ENCODE measurements around the gene MAP7.
"Not testable (repeated sequence)": the region's sequence is repeated elsewhere in the genome, so short reads cannot be mapped to it uniquely, and the experiment has no call there.

Gene MAP7

GRCh38 chr6:136501514-136501913, 48.7 kb downstream of the MAP7 start:
- DNase-seq: no peak

DNA sequence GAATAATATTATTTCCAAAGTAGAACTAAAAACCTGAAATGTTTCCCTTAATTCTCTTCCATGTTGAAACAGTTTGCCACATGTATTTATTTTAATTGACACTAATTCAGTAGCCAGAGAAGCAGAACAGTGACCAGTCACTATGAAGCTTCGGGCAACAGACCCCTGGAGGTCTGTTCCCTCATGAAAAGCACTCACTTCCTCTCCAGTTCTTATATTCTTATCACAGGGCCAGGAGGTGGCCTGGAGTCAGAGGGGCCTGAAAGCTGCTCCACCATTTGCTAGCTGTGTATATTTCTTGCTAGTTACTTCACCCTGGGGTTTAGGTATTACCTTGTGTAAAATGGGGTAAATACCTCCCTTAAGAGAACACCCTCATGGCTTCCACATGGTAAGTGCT, 49.1 kb downstream of the MAP7 start:
- DNase-seq: no peak

DNA sequence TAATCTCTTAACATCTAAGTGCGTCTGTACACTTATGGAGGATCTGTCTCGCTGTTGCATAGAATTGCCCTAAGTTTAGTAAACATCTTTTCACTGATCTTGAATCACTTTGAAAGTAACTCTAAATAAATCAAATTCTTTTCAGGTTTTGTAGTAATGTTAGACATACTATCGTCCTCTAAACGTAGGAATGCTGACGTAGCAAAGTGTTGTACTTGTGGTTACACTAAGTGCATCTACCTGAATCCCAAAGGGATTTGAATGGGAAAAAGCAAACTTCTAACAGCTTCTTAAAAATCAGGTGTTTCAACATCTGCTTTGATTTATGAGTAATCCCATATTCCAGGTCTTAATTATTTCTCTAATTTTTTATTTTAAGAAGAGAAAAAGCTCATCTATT, 49.8 kb downstream of the MAP7 start:
- DNase-seq: no peak

GRCh38 chr6:136499370-136499769, 50.9 kb downstream of the MAP7 start:
- DNase-seq: no peak

DNA sequence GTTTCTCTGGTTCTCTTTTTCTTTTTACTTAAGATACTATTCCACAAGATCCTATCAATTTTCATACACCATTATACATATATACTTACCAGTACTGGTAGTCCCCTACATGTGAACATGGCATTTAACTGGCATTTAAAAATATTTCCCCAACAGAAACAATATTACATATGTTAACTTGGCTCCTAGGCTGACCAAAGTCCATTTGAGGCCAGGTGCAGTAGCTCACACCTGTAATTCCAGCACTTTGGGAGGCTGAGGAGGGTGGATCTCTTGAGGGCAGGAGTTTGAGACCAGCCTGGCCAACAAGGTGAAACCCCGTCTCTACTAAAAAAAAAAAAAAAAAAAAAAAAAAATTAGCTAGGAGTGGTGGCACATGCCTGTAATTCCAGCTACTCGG, 53.8 kb downstream of the MAP7 start:
- not testable (repeated sequence) for DNase-seq

DNA sequence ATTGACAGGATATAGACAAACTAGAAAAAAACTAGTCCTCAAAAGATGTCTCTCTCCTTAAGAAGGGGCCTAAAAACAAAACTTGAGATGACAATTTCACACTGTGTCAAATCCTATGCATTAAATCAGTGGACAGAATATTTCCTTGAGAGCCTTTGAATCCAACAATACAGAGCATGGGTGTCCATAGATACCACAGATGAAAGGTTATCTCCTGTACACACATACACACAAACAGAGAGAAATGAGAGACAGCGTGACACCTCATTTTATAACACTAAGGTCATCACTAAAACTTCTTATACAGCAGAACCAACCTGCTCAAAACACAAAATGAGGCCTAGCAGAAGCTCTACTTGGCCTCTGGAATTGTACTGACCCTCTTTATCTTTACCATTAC, 55.5 kb downstream of the MAP7 start:
- no peak for DNase-seq

DNA sequence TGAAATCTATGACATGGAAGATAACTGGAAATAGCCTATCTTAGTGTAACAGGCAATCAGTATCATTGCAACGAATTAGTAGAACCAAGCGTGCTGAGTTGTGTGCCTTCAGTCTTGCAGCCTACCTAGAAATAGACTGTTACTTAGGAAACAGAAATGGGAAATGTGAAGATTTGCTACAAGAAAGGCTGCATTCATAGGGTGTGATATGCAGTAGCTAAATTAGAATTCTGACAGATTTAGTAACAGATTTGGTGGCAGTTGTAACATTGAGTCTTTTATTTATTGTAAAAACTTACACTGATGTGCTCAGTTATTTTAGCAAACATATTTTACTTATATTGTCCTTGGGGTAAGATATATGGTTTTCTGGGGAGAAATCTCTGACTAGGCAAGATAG, 56.2 kb downstream of the MAP7 start:
- no peak for DNase-seq

DNA sequence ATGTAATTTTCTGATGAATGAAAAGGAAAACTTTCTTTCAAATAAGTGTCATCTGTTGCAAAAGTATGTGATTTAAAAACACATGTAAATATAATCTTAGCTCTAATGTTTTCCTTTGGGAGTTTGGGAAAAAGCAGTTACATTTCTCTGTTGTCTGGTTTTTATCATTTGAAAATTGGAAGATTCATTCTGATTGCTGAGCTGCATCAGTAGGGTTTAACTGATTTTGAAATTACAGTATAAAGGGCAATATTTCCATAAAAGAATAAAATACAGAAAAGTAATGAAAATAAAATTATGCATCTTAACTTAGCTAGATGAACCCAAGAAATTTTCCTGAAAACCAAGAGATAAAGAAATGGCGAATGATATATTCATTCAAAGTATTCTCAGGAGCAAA, 57.8 kb downstream of the MAP7 start:
- DNase-seq: no peak

GRCh38 chr6:136491754-136492153, 58.5 kb downstream of the MAP7 start:
- no peak for DNase-seq

GRCh38 chr6:136491251-136491650, 59.0 kb downstream of the MAP7 start:
- DNase-seq: no peak

DNA sequence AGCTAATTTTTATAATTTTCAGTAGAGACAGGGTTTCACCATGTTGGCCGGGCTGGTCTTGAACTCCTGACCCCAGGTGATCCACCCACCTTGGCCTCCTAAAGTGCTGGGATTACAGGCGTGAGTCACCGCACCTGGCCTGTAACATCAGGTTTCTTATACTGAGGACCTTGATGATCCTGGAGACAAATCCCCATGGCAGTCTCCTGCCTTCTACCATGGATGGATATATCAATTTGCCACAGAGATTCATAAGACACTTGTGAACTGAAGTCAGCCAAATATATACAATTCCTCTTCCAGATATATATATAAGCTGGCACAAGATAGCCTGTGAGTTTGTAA, 60.6 kb downstream of the MAP7 start:
- DNase-seq: not testable (repeated sequence)

GRCh38 chr6:136487759-136488425, 62.3 kb downstream of the MAP7 start:
- no peak for DNase-seq

DNA sequence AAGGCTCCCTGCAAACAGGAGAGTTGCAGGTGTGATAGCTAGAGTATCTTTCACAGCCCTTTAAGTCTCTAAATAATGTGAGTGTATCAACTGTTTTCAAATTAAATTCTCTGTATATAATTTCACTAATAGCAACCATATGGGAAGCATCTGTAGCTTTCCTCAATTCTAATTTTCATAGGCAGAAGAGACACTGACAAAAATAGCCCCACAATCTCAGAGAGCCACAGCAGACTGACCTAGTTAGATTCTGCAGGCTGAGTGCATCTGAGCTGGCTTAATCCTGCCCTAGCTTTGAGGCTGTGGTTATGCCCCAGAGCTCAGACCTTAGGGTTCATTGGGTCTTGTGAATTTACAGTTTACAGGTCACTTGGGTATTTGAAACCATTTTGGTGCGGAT, 63.9 kb downstream of the MAP7 start:
- no peak for DNase-seq

DNA sequence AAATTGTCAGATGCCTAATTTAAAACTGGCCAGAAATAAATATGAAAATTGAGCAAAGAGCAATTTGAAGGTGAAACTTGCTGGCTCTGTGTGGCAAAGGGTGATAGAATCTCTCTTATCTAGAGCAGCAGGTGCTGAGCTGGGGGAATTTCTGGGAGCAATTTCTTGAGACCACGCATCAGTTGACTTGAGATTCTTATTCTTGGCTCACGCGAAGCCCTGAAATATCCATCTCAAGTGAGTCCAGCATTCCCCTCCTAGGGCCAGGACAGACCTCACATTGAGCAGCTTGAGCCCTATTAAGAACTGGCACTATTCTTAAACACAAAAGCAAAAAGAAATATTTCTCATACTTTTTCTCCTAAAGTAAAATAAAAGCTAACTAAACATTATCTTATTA, 66.3 kb downstream of the MAP7 start:
- no peak for DNase-seq

GRCh38 chr6:136483005-136483404, 67.2 kb downstream of the MAP7 start:
- not testable (repeated sequence) for DNase-seq

DNA sequence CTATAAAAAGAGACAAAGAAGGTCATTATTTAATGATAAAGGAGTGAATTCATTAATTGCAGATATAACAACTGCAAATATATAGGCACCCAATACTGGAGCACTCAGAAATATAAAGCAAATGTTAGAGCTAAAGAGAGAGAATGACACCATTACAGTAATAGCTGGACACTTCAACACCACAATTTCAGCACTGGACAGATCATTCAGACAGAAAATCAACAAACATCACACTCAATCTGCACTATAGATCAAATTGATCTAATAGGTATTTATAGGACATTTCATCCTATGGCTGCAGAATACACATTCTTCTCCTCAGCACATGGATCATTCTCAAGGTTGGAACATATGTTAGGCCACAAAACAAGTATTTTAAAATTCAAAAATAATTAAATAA, 72.7 kb downstream of the MAP7 start:
- no peak for DNase-seq

- no peak for DNase-seq
These were observed 74.5 kb downstream of the MAP7 start for GRCh38 chr6:136475686-136476085.

DNA sequence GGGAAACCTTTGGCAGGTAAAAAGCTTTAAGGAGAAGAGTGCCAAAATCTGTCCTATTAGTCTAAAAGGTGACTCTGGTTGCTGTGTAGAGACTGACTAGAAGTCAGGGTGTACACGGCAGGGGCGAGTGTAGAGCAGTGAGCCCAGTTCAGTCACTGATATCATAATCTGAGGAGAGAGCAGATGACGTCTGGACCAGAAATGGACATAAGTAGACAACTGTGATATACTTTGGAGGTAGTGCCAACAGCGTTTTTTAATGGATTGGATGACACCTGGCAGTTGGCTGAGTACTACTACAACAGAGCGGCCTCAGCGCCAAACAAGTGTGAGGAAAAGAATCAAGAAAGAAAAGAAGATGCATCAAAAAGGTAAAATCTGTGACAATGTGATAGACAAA, 76.0 kb downstream of the MAP7 start:
- no peak for DNase-seq

- DNase-seq: no peak
These were observed 78.3 kb downstream of the MAP7 start for GRCh38 chr6:136471922-136472321.

DNA sequence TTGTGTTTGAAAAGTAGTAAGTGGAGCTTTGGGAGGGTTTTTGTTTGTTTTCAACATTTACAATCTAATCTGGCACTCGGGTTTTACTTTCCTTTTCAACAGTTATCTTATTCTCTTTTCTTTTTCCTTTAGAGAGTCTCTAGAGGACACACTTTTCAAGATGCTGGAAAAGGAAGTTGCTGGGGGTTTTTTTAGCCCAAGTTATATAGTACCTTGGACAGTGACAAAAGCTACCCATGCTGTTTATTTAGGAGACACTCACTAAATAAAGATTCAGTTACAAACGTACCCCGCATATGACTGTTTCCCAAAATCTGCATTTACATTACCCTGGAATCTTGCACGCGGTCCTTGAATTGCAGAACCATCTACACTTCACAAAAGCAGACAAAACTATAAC, 78.8 kb downstream of the MAP7 start:
- no peak for DNase-seq

- DNase-seq: no peak
These were observed 80.2 kb downstream of the MAP7 start for GRCh38 chr6:136470044-136470443.

DNA sequence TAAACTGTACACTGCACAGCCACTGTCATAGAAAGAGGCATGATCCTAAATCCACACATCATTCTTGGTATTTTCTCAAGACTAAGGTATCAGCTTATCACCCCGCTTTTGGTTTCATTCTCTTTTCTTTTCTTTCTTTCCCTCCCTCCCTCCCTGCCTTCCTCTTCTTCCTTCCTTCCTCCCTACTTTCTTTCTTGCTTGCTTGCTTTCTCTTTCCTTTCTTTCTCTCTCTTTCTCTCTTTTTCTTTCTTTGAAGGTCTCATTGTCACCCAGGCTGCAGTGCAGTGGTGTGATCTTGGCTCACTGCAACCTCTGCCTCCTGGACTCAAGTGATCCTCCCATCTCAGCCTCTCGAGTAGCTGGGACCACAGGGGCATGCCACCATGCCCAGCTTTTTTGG, 81.1 kb downstream of the MAP7 start:
- DNase-seq: no peak

DNA sequence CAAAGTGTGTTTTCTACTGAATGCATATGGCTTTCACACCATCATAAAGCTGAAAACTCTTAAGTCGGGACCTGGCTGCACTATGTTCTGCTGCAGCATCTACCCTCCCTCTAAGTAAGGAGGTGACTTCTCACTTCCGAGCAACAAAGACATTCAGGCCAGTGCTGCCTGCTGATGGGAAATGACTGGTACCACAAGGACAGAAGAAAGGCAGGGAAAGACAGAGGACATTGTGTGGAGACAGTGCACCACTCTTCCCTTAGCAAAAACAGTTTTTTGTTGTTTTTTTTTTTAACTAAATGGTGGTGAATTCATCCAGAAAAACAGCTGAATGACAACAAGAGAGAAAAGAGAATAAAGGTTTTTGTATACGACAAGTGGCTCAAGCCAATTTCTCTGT, 81.5 kb downstream of the MAP7 start:
- DNase-seq: no peak

- DNase-seq: no peak
These were observed 83.0 kb downstream of the MAP7 start for GRCh38 chr6:136467186-136467585.

- no peak for DNase-seq
These were observed 83.4 kb downstream of the MAP7 start for GRCh38 chr6:136466777-136467176.
